ENCODE measurements around the gene MBTPS1.
A peak's percentile ranks its signal among the peaks of the same experiment; 100 is the strongest.

The MBTPS1 gene

GRCh38 chr16:84095466-84095865 is 21.3 kb downstream of the MBTPS1 start:
- DNase-seq: no peak

- DNase-seq: no peak
Measured at GRCh38 chr16:84093879-84094270, 22.9 kb downstream of the MBTPS1 start.

GRCh38 chr16:84093120-84093878 is 23.4 kb downstream of the MBTPS1 start:
- DNase-seq: no peak

GRCh38 chr16:84091460-84091859 is 25.3 kb downstream of the MBTPS1 start:
- DNase-seq: no peak

- DNase-seq: no peak
Measured at GRCh38 chr16:84090211-84090610, 26.5 kb downstream of the MBTPS1 start.

- DNase-seq: peak; percentile 22
Measured at GRCh38 chr16:84088695-84089395, 27.9 kb downstream of the MBTPS1 start.

GRCh38 chr16:84087466-84088151 is 29.1 kb downstream of the MBTPS1 start:
- no peak for DNase-seq

GRCh38 chr16:84087001-84087400 is 29.7 kb downstream of the MBTPS1 start:
- DNase-seq: no peak

- no peak for DNase-seq
Measured at GRCh38 chr16:84086341-84086740, 30.4 kb downstream of the MBTPS1 start.

- DNase-seq: no peak
Measured at GRCh38 chr16:84085773-84086172, 31.0 kb downstream of the MBTPS1 start.

- no peak for DNase-seq
Measured at GRCh38 chr16:84085271-84085667, 31.5 kb downstream of the MBTPS1 start.

- peak; percentile 34 for DNase-seq
Measured at GRCh38 chr16:84084570-84085270, 32.0 kb downstream of the MBTPS1 start.

- DNase-seq: no peak
Measured at GRCh38 chr16:84082835-84083569, 33.7 kb downstream of the MBTPS1 start.

GRCh38 chr16:84082110-84082509 is 34.6 kb downstream of the MBTPS1 start:
- no peak for DNase-seq

GRCh38 chr16:84081446-84081989 is 35.2 kb downstream of the MBTPS1 start:
- no peak for DNase-seq

GRCh38 chr16:84080813-84081212 is 35.9 kb downstream of the MBTPS1 start:
- DNase-seq: no peak

- no peak for DNase-seq
Measured at GRCh38 chr16:84080378-84080777, 36.4 kb downstream of the MBTPS1 start.

GRCh38 chr16:84079664-84080063 is 37.1 kb downstream of the MBTPS1 start:
- DNase-seq: no peak

- DNase-seq: no peak
Measured at GRCh38 chr16:84075376-84075775, 41.4 kb downstream of the MBTPS1 start.

GRCh38 chr16:84074721-84075120 is 42.0 kb downstream of the MBTPS1 start:
- DNase-seq: no peak

GRCh38 chr16:84072014-84072413 is 44.7 kb downstream of the MBTPS1 start:
- DNase-seq: no peak

- DNase-seq: no peak
Measured at GRCh38 chr16:84071121-84071520, 45.6 kb downstream of the MBTPS1 start.

Data from NCI-H2107 (cell line).